NK-92 treated with Interleukin-12 subunit alpha and Interleukin-12 subunit beta, amount 100 ng/mL, for 24 hours (cell line): ENCODE measurements around the gene KCNJ15.

ENCODE experiments used
- DNase-seq: peaks from one replicate; lab custom pipeline; 2025; lab: John Stamatoyannopoulos, UW

Gene KCNJ15

DNA sequence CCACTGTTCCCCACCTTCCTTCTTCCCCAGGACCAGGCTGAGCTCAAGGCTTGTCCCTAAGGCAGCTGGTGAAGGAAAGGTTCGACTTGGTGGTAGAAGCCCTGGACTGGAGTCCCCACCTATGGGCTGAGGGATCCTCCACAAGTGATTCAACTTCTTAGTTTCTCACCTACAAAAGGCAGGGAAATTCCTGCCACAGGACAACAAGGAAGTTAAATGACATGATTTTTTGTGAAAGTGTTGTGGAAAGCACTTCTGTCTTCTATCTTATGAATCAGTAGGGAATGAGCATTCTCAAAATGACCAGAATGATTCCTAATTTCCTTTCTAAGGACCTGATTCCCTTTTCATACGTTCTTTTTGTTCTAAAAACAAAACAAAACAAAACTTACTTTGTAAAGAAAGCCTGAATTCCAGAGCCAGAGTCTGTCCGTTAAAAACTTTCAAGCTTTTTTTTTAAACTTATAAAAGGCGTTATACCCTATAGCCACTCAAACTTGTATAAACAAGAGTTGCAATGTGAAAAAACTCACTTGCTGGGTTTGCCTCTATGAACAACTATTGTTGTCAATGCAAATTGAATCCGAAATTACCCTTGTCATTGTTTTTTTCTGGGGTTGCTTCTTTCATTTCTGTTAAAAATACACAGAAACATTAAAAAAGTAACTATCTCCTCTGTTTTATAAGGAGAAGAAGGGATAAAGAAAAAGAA lies 12.2 kb downstream of the KCNJ15 start:
- DNase-seq, result no peak

DNA sequence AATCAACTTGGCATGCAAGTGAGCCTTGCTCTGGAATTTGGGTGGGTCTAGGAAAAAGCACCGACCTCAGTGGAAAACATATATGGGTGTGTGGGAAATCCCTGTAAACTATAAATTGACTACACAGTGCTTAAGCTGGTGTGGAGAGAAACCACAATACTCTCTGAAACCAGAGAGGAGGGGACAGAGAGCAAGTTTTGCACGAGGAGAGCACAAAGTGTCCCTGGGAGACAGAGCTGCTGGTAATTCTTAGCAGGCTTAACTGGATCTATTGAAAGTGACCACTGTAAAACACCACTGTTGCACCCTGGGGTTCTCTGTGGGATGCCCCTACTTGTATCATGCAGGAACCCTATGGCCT lies 12.8 kb downstream of the KCNJ15 start:
- DNase-seq, result no peak

DNA sequence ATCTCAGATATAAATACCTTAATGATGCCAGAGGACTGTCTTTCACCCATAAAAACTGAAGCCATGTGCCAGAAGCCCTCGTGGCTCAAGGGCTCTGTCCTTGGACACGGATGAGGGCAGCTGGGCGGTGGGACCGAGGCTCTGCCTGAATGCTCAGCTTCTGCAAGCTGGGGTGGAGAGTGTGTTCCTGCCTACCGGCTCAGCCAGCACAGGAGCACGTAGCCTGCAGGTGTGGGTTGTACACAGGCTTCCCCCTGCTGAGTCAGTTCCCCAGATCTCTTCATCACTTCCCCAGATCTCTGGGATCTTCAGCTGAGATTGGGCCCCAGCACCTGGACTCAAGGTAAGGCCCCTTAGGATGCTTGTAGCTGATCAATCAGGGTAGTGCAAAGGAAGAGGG lies 15.4 kb downstream of the KCNJ15 start:
- no peak for DNase-seq

- DNase-seq, result no peak
These were observed 17.2 kb downstream of the KCNJ15 start for GRCh38 chr21:38273745-38274542.

GRCh38 chr21:38277501-38278131 lies 20.8 kb downstream of the KCNJ15 start:
- DNase-seq, result no peak

- no peak for DNase-seq
These were observed 23.7 kb downstream of the KCNJ15 start for GRCh38 chr21:38280454-38280853.

DNA sequence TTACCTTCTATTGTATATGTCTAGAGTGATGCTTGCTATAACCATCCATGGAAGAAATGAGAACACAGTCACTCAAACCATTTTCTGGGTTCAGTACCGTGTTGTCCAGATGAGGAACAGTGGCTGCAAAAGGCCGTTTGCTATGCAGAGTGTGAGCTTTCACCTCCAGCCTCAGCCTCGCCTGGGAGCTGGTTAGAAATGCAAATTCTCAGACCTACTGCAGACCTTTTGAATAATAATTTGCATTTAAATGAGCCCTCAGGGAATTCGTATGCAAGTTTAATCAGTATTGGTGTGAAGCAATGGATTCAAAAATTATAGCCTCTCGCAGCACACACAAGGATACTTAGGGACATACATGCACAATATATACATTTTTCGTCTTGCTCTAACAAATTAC lies 24.1 kb downstream of the KCNJ15 start:
- no peak for DNase-seq

DNA sequence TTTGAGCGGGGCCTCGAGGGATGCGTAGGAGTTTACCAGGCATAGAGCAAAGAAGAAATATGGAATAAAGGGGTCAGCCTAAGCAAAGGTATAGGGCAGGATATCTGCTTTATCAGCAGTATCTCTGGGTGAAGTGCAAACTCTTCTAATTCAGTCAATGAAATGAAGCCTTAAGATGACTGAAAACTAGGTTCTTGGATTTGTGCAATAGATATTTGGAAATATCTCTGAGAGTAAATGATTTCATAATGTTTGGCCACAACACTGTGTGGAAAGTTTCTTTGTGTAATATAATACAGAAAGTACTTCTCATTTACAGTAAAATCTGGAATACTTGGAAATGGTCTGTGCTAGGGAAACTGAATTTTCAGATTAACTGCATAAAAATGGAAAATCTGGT lies 26.1 kb downstream of the KCNJ15 start:
- DNase-seq, result no peak

DNA sequence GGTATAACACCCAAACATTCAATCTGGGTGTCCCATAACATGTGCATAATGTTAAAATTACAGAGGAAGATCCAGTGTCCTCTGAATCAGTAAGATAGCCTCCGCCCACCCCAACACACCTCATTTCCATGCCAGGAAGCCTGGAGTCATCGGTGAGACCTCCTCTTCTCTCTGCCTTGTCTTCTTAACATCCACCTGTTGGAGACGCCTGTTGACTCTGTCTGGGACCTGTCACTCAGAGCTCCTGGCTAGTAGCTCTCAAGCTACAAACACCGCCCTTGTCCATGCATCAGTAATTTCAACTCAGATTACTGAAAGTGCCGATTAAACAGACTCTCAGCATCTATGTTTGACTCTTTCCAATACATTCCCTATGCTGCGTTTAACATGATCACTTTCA lies 27.4 kb downstream of the KCNJ15 start:
- no peak for DNase-seq

DNA sequence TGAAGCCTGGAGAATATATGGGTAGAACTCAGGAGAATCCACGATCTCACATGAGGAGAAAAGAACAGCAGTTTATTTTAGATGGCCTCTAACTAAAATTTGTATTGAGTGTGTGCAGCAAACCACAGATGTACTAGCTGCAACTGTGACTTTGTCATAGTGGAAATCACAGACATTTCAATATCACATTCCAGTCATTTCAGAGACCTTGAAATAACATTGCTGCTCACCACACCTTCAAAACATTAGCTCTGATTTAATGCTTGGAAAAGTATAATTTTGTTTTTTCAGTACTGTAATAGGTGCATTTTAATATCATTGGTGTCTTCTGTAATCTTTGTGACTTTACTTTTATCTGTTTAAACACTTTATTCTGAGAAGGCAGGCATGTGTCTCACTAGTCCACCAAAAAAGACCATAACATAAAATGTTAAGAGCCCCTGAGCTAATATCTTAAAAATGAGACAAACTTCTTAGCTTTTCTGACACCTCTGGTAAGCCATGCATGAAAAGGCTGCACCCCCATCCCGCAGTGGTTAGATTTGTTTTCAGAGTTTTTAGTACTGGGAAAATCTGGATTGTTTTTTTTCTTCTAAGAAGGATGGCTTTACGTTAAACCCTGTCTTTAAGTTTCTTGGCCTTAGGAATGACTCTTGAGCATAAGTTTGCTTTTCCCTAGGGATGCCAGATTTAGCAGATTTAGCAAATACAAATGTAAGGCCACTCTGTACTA lies 30.1 kb downstream of the KCNJ15 start:
- DNase-seq, result no peak

- DNase-seq, result no peak
These were observed 30.7 kb downstream of the KCNJ15 start for GRCh38 chr21:38287476-38287875.

- DNase-seq, result no peak
These were observed 33.1 kb downstream of the KCNJ15 start for GRCh38 chr21:38289705-38290485.

GRCh38 chr21:38290809-38291208 lies 34.0 kb downstream of the KCNJ15 start:
- DNase-seq, result no peak

- no peak for DNase-seq
These were observed 35.1 kb downstream of the KCNJ15 start for GRCh38 chr21:38291874-38292273.

- DNase-seq, result no peak
These were observed 36.3 kb downstream of the KCNJ15 start for GRCh38 chr21:38293113-38293512.

GRCh38 chr21:38293765-38294164 lies 37.0 kb downstream of the KCNJ15 start:
- DNase-seq, result no peak

GRCh38 chr21:38294609-38295008 lies 37.8 kb downstream of the KCNJ15 start:
- no peak for DNase-seq

DNA sequence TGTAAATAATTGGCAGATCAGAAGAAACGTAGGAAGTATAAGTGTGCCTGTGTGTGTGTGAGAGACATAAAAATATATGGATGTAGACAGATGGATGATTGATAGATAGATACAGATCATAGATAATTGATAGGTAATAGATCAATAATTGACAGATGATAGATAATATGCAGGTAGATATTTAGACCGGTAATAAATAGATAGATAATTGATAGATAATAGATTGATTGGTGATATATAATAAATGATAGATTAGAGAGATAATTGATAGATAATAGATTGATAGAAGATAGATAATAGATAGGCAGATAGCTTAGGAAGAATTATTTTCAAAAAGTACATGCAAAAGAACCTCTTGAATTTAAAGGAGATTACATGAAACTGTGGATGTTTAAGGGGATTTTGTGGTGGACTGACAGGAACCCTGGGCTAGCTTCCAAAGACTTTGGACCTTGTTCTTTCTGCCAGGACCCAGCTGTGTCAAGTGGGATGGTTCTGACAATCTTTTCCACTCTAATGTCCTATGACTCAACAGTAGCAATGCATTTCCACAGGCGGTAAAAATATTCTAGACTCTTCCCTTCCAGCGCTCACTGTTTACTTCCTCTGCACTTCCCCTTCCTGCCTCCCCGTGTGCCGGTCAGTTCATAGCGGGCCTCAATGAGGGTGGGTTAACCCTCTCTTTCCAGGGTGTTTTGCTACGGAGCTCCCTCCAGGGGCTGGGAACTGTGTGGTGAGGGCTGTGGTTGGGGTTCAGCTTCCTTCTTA lies 39.4 kb downstream of the KCNJ15 start:
- no peak for DNase-seq

DNA sequence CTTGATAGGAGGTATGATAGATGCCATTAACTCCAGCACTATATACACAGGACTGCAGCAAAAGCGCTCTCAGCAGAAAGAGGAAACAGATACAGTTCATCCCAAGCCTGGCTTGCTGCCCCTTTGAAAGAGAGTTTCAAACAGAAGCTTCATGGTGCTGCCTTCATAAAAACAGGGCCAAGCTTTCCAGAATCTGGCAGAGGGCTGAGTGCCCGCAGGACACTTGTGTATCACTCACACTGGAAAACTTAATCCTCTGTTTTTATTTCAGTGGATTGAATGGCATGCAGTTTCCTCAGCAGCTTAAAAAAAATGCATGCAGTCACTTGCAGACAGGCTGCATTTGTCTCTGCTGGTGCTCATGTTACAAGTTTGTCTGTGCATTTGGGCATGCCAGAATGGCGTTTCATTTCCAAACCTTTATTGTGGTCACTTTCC lies 40.4 kb downstream of the KCNJ15 start:
- no peak for DNase-seq

DNA sequence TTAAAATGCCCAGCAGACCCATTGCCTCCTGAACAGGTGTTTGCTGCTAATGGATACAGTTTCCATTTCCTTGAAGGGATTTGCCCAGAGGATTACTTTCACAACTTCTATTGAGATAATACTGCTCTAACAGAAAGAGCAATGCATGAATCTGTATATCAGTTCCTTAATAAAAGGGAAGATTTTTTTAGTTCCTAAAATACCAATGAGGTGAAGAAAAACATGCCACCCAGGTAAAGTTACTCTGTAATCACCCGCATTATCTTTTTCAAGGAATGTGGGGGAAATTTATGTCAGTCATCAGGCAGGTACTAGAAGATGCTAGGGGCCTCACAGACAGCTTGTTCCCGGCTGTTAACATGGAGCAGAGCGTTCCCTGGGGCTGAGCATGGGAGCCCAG lies 41.1 kb downstream of the KCNJ15 start:
- DNase-seq, result no peak

- DNase-seq, result no peak
These were observed 42.0 kb downstream of the KCNJ15 start for GRCh38 chr21:38298832-38299231.
